EL (cell line): ENCODE measurements around the gene RNPEP.

Experiments
- DNase-seq: peaks from one replicate; pipeline ENCODE4 v3.0.0-alpha.2; 2016

The RNPEP gene

DNA sequence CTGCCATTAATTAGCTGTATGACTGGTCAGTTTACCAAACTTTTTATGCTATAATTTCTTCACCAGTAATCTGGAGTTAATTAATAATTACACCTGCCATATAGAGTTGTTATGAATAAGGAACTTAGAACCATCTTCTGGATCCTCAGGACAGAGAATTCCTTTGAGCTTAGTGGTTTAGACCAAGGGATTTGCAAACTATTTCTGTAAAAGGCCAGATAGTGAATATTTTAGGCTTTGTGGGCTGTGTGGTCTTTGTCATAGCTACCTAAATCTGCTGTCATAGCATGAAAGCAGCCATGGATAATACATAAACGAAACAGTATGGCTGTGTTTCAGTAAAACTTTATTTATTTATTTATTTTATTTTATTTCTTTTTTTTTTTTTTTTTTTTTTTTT, 18.2 kb upstream of the RNPEP start:
- peak; percentile 61 for DNase-seq

DNA sequence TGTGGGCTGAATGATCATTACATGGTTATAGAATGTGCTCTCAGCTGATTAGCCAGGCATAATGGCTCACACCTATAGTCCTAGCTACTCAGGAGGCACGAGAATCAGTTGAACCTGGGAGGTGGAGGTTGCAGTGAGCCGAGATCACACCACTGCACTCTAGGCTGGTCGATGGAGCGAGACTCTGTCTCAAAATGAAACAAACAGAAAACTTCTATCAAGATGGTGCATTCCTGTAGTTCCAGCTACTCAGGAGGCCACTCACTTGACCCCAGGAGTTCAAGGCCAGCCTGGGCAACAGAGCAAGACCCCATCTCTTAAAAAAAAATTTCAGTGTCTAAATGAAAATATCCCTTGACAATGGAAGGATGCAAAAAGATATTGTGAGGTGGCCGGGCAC, 16.3 kb upstream of the RNPEP start:
- no peak for DNase-seq

DNA sequence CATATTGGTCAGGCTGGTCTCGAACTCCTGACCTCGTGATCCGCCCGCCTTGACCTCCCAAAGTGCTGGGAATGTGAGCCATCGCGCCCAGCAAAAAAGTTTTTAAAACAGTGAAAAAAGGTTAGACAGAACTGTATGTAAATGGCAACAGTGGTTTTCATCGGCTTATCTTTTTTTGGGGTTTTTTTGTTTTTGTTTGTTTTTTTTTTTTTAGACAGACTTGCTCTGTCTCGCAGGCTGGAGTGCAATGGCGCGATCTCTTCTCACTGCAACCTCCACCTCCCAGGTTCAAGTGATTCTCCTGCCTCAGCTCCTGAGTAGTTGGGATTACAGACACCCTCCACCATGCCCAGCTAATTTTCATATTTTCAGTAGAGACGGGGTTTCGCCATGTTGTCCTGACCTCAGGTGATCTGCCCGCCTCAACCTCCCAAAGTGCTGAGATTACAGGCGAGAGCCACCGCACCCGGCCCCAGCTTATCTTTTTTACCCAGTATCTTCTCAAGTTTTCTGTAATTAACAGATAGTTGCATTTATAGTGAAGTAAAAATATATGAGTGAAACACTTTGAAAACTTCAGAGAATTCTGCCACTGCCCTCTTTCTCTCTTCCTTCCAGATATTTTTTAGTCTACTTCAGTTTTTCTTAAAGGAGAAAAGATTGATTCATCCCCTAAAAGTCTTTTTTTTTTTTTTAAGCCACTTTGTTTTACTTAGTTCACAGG, 14.1 kb upstream of the RNPEP start:
- no peak for DNase-seq

DNA sequence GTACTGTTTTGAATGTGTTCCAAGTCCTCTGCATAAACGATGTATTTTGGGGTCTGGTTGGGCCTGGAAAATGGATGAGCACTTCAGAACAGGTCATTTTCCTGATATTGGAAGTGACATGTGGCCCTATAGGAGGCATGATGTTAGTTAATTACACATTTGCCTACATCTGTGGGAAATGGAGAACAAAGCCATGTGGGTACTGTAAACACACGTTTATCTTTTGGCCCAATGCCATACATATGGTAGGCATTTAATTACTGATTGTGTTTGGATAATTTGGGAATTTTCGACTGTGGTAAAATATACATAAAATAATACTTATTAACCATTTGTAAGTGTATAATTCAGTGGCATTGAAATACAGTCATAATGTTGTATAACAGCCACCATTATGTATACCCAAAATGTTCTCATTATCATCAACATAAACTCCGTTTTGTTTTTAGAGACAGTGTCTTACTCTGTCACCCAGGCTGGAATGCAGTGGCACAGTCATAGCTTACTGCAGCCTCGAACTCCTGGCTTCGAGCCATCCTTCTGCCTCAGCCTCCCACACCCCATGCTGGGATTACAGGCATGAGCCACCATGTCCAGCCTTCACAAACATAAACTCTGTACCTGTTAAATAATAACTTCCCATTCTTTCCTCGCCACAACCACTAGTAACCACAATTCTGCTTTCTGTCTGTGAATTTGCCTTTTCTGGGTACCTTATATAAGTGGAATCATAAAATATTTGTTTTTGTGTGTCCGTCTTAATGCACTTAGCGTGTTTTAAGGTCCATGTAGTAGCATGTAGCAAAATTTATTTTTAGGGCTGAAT, 11.9 kb upstream of the RNPEP start:
- peak; percentile 59 for DNase-seq

DNA sequence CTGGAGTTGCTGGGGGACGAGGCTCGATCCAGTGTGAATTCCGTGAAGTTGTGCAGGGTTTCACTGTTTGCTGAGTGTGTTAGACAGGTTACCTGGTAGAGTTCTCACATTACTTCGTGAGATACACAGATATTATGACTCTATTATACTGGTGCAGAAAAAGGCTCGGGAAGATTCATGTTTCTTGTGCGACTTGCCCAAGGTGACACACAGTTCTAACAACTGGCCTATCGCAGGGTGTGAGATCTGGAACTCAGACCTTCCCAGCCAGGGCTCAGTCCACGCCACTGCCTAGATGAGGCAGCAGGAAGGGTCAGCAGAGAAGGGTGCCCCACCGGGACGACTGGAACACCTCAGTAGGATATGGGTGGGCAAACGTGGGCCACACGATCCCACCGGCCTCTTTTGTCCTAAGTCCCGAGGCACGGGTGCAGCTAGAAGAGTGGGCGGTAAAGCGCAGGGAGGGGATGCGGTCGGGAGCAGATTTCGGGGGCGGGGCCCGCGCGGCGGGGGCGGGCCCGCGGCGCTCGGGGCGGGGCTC, 296 bp upstream of the RNPEP start:
- peak; percentile 75 for DNase-seq

DNA sequence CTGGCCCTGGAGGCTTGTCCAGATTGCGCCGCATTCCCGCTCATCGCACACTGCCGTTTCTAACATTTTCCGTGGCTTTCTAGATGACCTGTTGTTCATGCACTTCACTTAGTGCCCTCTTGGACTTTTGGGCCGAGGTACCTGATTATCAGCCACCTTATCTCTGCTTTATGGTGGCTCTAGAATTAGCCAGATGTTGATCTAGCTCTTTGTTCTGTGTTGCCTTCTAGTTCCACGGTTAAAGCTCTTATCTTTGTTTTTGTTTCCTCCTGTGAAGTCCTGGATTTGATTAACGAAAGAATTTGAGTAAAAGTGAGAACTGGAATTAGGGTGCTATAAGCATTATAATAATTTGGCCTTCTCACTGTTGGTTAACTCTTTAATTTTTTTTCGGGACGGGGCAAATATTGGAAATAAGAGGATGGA, 945 bp downstream of the RNPEP start:
- no peak for DNase-seq

DNA sequence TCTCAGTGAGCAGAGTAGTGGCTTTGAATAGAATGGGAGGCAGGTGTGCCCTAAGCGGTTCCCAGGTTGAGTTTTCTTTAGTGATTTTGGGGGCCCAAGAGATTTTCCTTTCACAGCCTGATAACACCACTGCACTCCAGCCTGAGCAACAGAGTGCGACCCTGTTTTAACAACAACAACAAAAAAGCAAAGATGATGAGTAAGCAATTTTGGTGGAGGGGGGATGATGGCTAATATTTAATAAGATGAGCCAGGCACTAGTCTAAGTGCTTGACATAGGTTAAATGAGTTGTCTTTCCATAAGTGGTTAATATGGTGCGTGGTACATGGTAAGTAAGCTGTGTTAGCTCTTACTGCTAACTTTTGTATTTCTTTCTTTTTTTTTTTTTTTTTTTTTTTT, 2.0 kb downstream of the RNPEP start:
- no peak for DNase-seq

DNA sequence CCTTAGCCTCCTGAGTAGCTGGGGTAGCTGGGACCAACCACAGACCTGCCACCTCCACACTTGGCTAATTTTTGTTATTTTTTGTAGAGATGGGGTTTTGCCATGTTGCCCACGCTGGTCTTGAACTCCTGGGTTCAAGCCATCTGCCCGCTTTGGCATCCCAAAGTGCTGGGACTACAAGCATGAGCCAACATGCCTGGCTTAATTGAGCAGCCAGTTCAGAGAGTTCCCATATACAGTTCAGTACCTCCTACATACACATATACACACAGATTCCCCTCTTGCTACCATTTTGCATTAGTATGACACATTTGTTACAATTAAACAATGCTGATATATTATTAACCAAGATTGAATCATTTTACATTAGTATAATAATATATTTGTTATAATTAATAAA, 2.9 kb downstream of the RNPEP start:
- DNase-seq = no peak

DNA sequence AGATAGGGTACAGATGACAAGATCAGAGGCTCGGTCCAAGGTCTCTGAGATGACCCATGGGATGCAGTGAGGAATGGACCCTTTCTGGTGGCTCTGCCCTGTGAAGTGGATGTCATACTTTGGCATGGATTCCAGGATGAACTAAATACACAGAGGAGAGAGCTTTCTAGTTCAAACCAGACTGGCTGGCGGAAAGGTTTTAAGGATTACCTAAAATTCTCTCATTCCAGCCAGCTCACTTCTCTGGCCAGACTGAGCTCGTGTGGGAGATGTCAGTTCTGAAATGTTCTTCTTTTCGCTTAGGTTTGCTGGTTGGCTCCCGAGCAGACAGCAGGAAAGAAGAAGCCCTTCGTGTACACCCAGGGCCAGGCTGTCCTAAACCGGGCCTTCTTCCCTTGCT, 6.2 kb downstream of the RNPEP start:
- no peak for DNase-seq

DNA sequence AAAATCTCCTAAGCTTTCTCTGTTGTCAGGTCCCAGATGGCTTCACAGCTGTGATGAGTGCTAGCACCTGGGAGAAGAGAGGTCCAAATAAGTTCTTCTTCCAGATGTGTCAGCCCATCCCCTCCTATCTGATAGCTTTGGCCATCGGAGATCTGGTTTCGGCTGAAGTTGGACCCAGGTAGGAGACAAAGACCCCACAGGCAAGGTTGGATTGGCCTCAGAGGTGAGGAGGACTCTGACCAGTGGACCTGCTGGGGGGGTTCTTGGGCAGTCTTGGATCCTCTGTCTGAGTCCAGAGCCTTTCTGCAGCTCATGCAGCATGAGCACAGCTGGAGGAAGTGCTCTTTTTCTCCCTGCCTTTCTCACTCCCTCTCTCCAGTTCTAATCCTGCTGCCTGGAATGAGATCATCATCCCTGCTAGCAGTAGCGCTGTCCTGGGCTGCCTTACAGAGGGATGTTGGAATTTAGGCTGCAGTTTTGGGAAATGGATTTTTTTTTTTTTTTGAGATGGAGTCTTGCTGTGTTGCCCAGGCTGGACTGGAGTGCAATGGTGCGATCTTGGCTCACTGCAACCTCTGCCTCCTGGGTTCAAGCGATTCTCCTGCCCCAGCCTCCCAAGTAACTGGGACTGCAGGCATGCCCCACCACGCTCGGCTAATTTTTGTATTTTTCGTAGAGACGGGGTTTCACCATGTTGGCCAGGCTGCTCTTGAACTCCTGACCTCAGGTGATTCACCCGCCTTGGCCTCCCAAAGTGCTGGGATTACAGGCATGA, 7.1 kb downstream of the RNPEP start:
- no peak for DNase-seq

DNA sequence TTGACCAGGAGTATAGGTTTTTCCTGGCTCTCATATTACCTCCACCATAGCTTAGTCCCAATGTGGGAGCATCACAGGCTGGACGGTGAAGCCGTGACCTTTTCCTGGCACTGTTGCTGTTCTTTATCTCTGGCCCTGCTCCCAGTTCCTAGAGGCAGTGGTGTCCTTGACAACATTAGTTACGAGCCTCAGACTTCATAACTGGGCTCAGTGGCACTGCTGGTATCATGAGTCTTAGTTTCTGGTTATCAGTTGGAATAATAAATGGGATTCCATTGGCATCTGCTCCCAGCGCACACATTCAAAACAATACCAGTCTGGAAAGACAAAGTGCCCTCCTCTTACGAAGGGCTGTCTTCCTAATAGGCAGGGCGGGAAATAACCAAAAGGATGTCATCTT, 8.0 kb downstream of the RNPEP start:
- no peak for DNase-seq

DNA sequence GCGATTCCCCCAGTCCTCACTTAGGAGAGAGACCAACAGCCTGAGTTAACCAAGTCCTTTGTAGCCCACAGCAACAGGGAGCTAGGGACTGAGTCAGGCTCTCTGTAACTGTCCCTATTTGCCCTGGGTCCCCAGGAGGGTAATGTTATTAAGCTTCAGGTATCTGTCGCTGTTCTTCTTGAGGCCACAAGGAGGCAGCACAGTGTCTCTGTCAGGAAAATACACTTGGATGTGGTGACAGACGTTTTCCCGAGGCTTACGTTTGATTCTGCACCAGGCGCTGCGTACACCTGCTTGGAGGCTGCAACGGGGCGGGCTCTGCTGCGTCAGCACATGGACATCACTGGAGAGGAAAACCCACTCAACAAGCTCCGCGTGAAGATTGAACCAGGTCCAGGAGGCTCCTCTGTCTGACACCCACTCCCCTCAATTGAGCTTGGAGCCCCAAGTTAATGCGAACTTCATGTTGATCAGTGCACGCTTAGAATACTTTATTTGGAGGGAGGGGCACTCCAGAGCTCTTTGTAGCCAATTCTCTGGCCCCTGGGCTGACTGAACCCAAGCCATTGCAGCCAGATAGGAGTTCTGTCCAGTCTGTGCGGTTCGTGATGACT, 17.3 kb downstream of the RNPEP start:
- DNase-seq = peak; percentile 48

DNA sequence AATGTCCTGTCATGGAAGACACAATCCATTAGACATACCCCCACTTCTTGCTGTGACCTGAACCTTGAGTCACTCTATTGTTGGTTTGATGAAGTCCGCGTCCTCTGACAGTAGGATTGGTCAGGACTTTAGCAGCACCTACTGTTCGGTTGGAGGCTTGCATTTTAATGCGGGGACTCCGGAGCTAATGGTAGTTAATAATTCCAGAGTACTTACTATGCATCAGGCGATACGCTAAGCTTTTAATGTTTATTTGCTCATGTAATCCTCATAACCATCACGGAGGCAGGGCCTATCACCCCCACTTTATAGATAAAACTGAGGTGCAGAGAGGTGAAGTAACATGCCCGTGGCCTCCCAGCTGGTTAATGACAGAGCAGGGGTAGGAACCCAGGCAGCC, 20.1 kb downstream of the RNPEP start:
- no peak for DNase-seq

DNA sequence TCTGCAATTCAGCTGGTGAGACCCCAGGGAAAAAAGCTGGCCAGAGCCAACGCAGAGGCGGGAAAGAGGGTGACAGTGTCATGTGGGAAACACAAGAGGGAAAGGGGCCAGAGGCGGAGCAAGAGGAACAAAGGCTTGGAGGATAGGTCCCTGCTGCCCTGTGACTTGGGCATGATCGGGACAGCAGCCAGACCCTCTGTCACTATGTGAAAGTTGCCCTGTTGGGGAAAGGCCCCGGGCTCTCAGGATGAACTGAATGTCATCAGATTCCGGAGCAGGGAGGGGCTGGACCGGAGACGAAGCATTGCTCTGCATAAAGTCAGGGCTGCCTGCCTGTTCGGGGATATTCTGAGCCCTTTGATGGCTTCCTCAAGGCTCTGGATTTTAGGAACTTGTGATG, 22.3 kb downstream of the RNPEP start:
- DNase-seq = no peak

DNA sequence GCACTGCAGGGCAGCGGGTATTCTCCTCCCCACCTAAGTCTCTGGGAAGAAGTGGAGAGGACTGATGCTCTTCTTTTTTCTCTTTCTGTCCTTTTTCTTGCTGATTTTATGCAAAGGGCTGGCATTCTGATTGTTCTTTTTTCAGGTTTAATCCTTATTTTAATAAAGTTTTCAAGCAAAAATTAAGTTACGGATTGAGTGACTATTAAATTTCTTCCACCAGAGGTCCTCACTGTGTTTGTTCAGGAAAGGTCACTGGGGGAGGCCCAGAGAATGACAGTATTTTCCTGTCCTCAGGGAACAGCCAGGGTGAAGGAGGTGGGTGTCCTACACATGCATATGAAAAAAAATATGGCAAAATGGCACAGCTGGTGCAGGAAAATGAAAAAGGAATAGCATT, 23.5 kb downstream of the RNPEP start:
- peak; percentile 37 for DNase-seq

DNA sequence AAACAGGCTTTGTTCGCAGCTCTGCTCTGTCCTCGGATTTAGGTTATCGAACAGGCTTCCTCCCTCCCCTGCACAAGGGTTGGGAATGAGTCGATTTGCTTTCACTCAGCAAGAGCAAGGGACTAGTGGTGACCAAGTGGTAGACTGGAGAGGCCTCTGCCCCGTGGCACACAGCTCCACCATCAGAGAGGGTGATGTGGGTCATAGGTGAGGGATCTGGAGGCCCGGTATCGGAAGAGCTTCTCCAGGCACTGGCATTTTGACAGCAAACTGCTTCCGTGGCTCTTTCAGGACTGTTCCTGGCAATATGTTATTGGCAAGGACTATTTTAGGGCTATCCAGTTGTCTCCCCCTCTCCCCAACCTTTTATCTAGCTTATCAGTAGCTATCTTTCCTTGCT, 24.9 kb downstream of the RNPEP start:
- DNase-seq = no peak

DNA sequence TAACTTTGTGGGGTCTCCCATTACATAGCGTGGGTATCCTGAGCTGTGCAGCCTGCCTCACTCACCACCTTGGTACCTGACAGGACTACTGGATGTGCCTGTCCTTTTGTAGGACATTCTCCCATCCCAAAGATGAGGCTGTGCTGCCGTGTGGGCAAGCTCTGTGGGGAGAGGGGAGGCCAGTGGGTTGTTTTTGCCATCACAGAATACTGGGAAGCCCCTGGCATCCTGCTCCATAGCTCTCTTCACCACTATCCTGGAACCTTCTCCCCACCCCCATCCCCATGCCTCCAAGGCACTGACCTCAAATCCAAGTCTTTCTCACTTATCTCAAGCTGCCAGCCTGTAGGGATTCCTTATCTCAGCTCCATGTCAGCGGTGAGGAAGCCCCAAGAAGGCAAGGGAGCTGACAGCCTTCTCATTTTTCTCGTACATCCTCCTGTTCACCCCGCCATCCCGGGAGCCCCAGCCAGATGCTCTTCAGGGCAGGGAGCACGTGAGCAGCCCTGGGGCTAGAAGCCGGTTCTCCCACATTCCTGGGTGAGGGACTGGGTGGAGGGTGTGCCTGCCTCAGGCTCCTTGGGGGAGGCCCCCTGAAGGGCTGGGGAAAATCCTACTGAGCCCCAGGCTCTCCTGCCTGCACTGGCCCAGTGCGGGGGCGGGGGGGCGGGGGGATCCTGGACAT, 25.5 kb downstream of the RNPEP start:
- DNase-seq = peak; percentile 83

DNA sequence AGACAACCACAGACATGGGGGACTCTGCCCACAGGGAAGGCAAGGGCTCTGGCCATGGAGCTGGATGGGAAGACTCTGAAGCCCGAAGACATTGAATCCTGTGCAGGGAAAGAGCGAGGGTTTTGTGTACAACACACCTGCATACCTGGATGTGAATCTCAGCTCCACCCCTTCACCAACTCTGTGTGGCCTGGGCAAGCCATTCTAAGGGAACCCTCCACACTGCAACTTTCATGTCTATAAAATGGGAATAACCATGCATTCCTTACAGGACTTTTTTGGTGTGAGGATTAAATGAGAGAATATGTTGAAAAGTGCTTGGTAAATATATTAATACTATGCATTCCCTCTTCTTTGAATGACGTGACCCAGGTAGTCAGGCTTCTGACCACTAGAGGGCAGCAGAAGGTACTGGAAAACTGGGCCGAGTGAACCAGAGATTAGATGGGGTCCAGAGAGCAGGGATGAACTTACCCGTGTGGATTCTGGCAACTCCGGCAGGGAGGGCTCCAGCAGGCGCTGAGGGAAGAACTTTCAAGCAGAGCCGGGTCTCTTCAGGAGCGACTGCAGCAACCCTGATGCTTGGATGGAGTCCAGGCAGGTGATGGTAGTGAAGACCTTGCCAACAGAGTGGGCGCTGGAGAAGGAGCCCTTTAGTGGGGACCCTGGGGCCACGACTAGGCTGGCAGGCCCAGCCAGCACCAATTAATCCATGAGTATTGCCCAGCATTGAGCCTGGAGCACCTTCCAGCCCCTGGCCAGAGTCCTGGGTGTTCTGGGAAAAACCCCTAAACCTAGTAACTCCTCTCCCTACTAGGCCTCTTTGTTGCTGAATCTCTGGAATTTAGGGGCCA, 27.1 kb downstream of the RNPEP start:
- peak; percentile 84 for DNase-seq

DNA sequence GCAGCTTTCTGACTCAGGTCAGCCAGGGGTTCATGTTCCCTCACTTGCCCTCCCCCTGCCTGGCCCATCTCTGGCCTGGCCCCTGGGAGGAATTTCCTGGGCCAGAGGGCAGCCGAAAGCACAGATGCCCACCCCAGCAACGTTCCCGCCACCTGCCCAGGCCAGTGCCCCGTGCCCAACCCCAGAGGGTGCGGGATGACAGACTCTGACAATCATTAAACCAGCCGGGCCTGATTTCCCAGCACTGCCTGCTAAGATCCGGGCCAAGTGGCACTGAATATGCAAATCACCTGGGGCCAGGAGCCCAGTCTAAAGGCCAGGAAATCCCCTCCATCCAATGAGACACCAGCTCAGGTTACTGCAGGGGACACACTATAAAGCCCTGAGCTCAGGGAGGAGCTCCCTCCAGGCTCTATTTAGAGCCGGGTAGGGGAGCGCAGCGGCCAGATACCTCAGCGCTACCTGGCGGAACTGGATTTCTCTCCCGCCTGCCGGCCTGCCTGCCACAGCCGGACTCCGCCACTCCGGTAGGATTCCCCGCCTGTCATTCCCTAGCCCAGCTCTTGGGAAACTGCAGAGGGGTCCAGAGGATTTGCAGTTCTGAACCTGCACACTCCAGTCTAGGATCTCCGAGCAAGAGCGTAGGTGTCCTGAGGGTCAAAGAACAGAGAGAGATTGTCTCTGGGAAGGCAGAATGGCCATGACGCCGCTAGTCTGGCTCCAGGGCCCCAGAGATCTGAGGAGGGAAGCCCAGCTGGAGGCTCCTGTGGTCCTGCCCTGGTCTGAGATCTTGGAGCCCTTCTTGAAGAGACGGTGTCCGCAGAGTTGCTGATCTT, 27.9 kb downstream of the RNPEP start, which contains the start of gene ELF3:
ELF3 (plus strand) TSS at position 408 of the 836 bp plus-strand sequence. CDS start 550 bp downstream, outside the sequence.
- no peak for DNase-seq

DNA sequence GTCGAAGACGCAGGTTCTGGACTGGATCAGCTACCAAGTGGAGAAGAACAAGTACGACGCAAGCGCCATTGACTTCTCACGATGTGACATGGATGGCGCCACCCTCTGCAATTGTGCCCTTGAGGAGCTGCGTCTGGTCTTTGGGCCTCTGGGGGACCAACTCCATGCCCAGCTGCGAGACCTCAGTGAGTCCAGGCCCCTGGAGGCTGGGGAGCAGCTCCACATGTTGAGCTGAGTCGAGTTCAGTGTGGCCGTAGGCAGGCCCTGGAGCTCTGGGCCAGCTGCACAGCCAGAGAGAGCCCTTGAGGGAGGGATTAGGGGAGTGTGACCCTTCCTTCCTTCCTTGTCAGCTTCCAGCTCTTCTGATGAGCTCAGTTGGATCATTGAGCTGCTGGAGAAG, 29.5 kb downstream of the RNPEP start:
- DNase-seq = no peak
